Tibial nerve (tissue), 4 donors: ENCODE results near the gene NFE2L2. TPM values are rescaled to one million over a fixed set of nuclear protein-coding genes. Genes with fewer than 3 reads are reported as not detected.

Experiments
- DNase-seq, 2 donors: peaks; one replicate each; pipeline ENCODE4 v3.0.0-alpha.2; 2019; ENCODE audit warnings: low spot score in 2 of 2
- H3K27ac ChIP-seq, 4 donors: fragments of 200-600 bp; sonication (generic) in 3 of 4; one replicate each; pipeline ENCODE4 v1.5.1; 2017 to 2019; ENCODE audit warnings: mild to moderate bottlenecking in 1 of 4
- H3K27me3 ChIP-seq, 2 donors: fragments of 200-600 bp; sonication (generic) in 1 of 2; one replicate each; pipeline versions ENCODE4 v1.5.1 to v1.6.0; 2017 to 2019
- H3K36me3 ChIP-seq, 3 donors: fragments of 200-600 bp; sonication (generic); one replicate each; pipeline ENCODE4 v1.5.1; 2018 to 2019
- H3K4me1 ChIP-seq, 4 donors: fragments of 200-600 bp; sonication (generic) in 3 of 4; one replicate each; pipeline ENCODE4 v1.5.1; 2017 to 2019
- H3K4me3 ChIP-seq, 4 donors: fragments of 200-600 bp; sonication (generic) in 3 of 4; one replicate each; pipeline ENCODE4 v1.5.1; 2017 to 2019; ENCODE audit warnings: mild to moderate bottlenecking in 1 of 4, moderate library complexity in 1 of 4
- H3K9me3 ChIP-seq, 4 donors: fragments of 200-600 bp; sonication (generic) in 3 of 4; one replicate each; pipeline ENCODE4 v1.5.1; 2017 to 2019
- CTCF ChIP-seq, 5 experiments: fragments of 200-600 bp in 3 of 5; fragments of 450-650 bp in 2 of 5; sonication (generic) in 3 of 5; IDR thresholded peaks; one replicate each; pipeline ENCODE4 v1.5.1; 2016 to 2019; ENCODE audit warnings: antibody characterized with exemption in 5 of 5, mild to moderate bottlenecking in 3 of 5, moderate library complexity in 2 of 5
- EP300 ChIP-seq, 2 donors: sonication (generic); formaldehyde crosslinking; IDR thresholded peaks; one replicate each; pipeline ENCODE4 v1.6.1; 2017; ENCODE audit warnings: antibody characterized with exemption in 2 of 2, mild to moderate bottlenecking in 1 of 2
- POLR2A ChIP-seq, 2 donors: fragments of 450-650 bp; IDR thresholded peaks; one replicate each; pipeline ENCODE4 v1.6.1; 2017; ENCODE audit warnings: antibody characterized with exemption in 2 of 2, mild to moderate bottlenecking in 2 of 2, moderate library complexity in 2 of 2
- WGBS, 2 donors: methylation state at CpG; one replicate each; pipeline ENCODE4 v1.1.5; 2018; 5-methylcytosine and 5-hydroxymethylcytosine counted together
- total RNA-seq, 4 donors: library from RNA; depleted of rRNA; stranded (reverse); fragments of >200 nt; gene quantifications; one replicate each; pipeline ENCODE4 v1.1.0, GENCODE V29; 2016

NFE2L2 gene
- total RNA-seq, 4 donors from 2014 or later, result 112 to 164 (median 145) TPM

- 15 to 21% methylated on average over 3 of the region's 3 CpGs for WGBS, 2 donors
- no peaks in the 10 kb centered on the region for H3K36me3 ChIP-seq
- DNase-seq, result peak in 1 of 2 donors; percentile 47
- H3K4me3 ChIP-seq, result peak overlapping the region in 2 of 4 donors; percentile 4 to 14
- TF ChIP-seq POLR2A (IDR thresholded peaks at IDR 0.05) (no peak), EP300 (IDR thresholded peaks at IDR 0.05) (peak in 1 of 2 donors; percentile 66)
- H3K27me3 ChIP-seq, result no peaks in the 10 kb centered on the region
- H3K4me1 ChIP-seq, result peaks cover 0 to 16% (median 2%) of the 10 kb centered on the region in 4 donors
- H3K27ac ChIP-seq, result peak overlapping the region in 3 of 4 donors; percentile 4 to 76 (median 75)
- H3K9me3 ChIP-seq, result no peaks in the 10 kb centered on the region
Observed at GRCh38 chr2:177295484-177295883, 31.0 kb upstream of the NFE2L2 start.

GRCh38 chr2:177291701-177292100 lies 27.2 kb upstream of the NFE2L2 start:
- Histone ChIP-seq H3K27ac (no peak overlapping the region), H3K27me3 (no peaks in the 10 kb centered on the region), H3K36me3 (peaks cover 0 to 4% (median 0%) of the 10 kb centered on the region in 3 donors), H3K4me1 (peaks cover 0 to 16% (median 2%) of the 10 kb centered on the region in 4 donors), H3K4me3 (no peak overlapping the region), H3K9me3 (no peaks in the 10 kb centered on the region)
- 94% methylated on average over 4 of the region's 4 CpGs for WGBS, 2 donors
- TF ChIP-seq CTCF (IDR thresholded peaks at IDR 0.05) (no peak), EP300 (IDR thresholded peaks at IDR 0.05) (no peak), POLR2A (IDR thresholded peaks at IDR 0.05) (no peak)
- DNase-seq, result no peak

GRCh38 chr2:177289824-177290628 lies 25.5 kb upstream of the NFE2L2 start:
- Histone ChIP-seq H3K36me3 (peaks cover 0 to 5% (median 0%) of the 10 kb centered on the region in 3 donors), H3K4me1 (no peaks in the 10 kb centered on the region), H3K27ac (no peak overlapping the region), H3K4me3 (no peak overlapping the region), H3K9me3 (no peaks in the 10 kb centered on the region), H3K27me3 (no peaks in the 10 kb centered on the region)
- TF ChIP-seq POLR2A (IDR thresholded peaks at IDR 0.05) (no peak), CTCF (IDR thresholded peaks at IDR 0.05) (no peak), EP300 (IDR thresholded peaks at IDR 0.05) (no peak)
- DNase-seq, result no peak
- WGBS, 2 donors, result 66 to 68% methylated on average over 9 of the region's 9 CpGs

- no peaks in the 10 kb centered on the region for H3K9me3 ChIP-seq
- H3K4me3 ChIP-seq, result no peak overlapping the region
- TF ChIP-seq EP300 (IDR thresholded peaks at IDR 0.05) (no peak), CTCF (IDR thresholded peaks at IDR 0.05) (no peak), POLR2A (IDR thresholded peaks at IDR 0.05) (no peak)
- peaks cover 0 to 5% (median 0%) of the 10 kb centered on the region in 3 donors for H3K36me3 ChIP-seq
- DNase-seq, result no peak
- no peaks in the 10 kb centered on the region for H3K27me3 ChIP-seq
- WGBS, 2 donors, result 68 to 86% methylated on average over 1 of the region's 1 CpG
- no peak overlapping the region for H3K27ac ChIP-seq
- no peaks in the 10 kb centered on the region for H3K4me1 ChIP-seq
Observed at GRCh38 chr2:177287814-177288213, 23.3 kb upstream of the NFE2L2 start.

GRCh38 chr2:177285892-177286715 lies 21.6 kb upstream of the NFE2L2 start:
- 84 to 88% methylated on average over 2 of the region's 2 CpGs for WGBS, 2 donors
- no peaks in the 10 kb centered on the region for H3K4me1 ChIP-seq
- peaks cover 0 to 5% (median 0%) of the 10 kb centered on the region in 3 donors for H3K36me3 ChIP-seq
- no peak overlapping the region for H3K27ac ChIP-seq
- H3K27me3 ChIP-seq, result no peaks in the 10 kb centered on the region
- no peak overlapping the region for H3K4me3 ChIP-seq
- no peaks in the 10 kb centered on the region for H3K9me3 ChIP-seq
- DNase-seq, result no peak
- TF ChIP-seq POLR2A (IDR thresholded peaks at IDR 0.05) (no peak), CTCF (IDR thresholded peaks at IDR 0.05) (no peak), EP300 (IDR thresholded peaks at IDR 0.05) (no peak)
